Measurements from ENCODE around the gene S1PR1. TPM values are rescaled to one million over a fixed set of nuclear protein-coding genes. Genes with fewer than 3 reads are reported as not detected.
"Not testable (repeated sequence)": the region's sequence is repeated elsewhere in the genome, so short reads cannot be mapped to it uniquely, and the experiment has no call there.

S1PR1 gene
- total RNA-seq, 1 donor from 2014 or later, result 21.9 TPM

- not testable (repeated sequence) for H3K9me3 ChIP-seq (ENCODE audit: control insufficient read depth in 3 of 3, low read length in 3 of 3); H3K9ac ChIP-seq (ENCODE audit: low read depth in 1 of 3, low read length in 3 of 3); H3K36me3 ChIP-seq (ENCODE audit: control insufficient read depth in 3 of 3, insufficient read depth in 3 of 3, low read length in 3 of 3); H3K27ac ChIP-seq (ENCODE audit: low read depth, low read length); H3K27me3 ChIP-seq (ENCODE audit: control insufficient read depth in 3 of 3, insufficient read depth in 3 of 3, low read length in 3 of 3); H3K4me1 ChIP-seq (ENCODE audit: control insufficient read depth in 3 of 3, insufficient read depth in 3 of 3, low read length in 3 of 3); H3K4me3 ChIP-seq (ENCODE audit: low read length in 3 of 3)
These were observed 17.9 kb upstream of the S1PR1 start for GRCh38 chr1:101218968-101219367.

- Histone ChIP-seq H3K36me3 (ENCODE audit: control insufficient read depth in 3 of 3, insufficient read depth in 3 of 3, low read length in 3 of 3) (no peaks in the 10 kb centered on the region), H3K9ac (ENCODE audit: low read depth in 1 of 3, low read length in 3 of 3) (no peak overlapping the region), H3K27ac (ENCODE audit: low read depth, low read length) (no peak overlapping the region), H3K9me3 (ENCODE audit: control insufficient read depth in 3 of 3, low read length in 3 of 3) (no peaks in the 10 kb centered on the region), H3K27me3 (ENCODE audit: control insufficient read depth in 3 of 3, insufficient read depth in 3 of 3, low read length in 3 of 3) (no peaks in the 10 kb centered on the region), H3K4me3 (ENCODE audit: low read length in 3 of 3) (no peak overlapping the region), H3K4me1 (ENCODE audit: control insufficient read depth in 3 of 3, insufficient read depth in 3 of 3, low read length in 3 of 3) (no peaks in the 10 kb centered on the region)
These were observed 16.6 kb upstream of the S1PR1 start for GRCh38 chr1:101219924-101220870.

- Histone ChIP-seq H3K36me3 (ENCODE audit: control insufficient read depth in 3 of 3, insufficient read depth in 3 of 3, low read length in 3 of 3) (no peaks in the 10 kb centered on the region), H3K27me3 (ENCODE audit: control insufficient read depth in 3 of 3, insufficient read depth in 3 of 3, low read length in 3 of 3) (no peaks in the 10 kb centered on the region), H3K4me1 (ENCODE audit: control insufficient read depth in 3 of 3, insufficient read depth in 3 of 3, low read length in 3 of 3) (no peaks in the 10 kb centered on the region), H3K4me3 (ENCODE audit: low read length in 3 of 3) (no peak overlapping the region), H3K27ac (ENCODE audit: low read depth, low read length) (no peak overlapping the region), H3K9me3 (ENCODE audit: control insufficient read depth in 3 of 3, low read length in 3 of 3) (no peaks in the 10 kb centered on the region), H3K9ac (ENCODE audit: low read depth in 1 of 3, low read length in 3 of 3) (no peak overlapping the region)
These were observed 15.9 kb upstream of the S1PR1 start for GRCh38 chr1:101220906-101221305.

GRCh38 chr1:101221945-101222429 lies 14.8 kb upstream of the S1PR1 start:
- Histone ChIP-seq H3K4me3 (ENCODE audit: low read length in 3 of 3) (no peak overlapping the region), H3K4me1 (ENCODE audit: control insufficient read depth in 3 of 3, insufficient read depth in 3 of 3, low read length in 3 of 3) (no peaks in the 10 kb centered on the region)

GRCh38 chr1:101227837-101228236 lies 9.0 kb upstream of the S1PR1 start:
- no peaks in the 10 kb centered on the region for H3K9me3 ChIP-seq (ENCODE audit: control insufficient read depth in 3 of 3, low read length in 3 of 3)
- H3K9ac ChIP-seq (ENCODE audit: low read depth in 1 of 3, low read length in 3 of 3), result no peak overlapping the region
- H3K27ac ChIP-seq (ENCODE audit: low read depth, low read length), result no peak overlapping the region
- no peak overlapping the region for H3K4me3 ChIP-seq (ENCODE audit: low read length in 3 of 3)
- no peaks in the 10 kb centered on the region for H3K36me3 ChIP-seq (ENCODE audit: control insufficient read depth in 3 of 3, insufficient read depth in 3 of 3, low read length in 3 of 3)
- H3K4me1 ChIP-seq (ENCODE audit: control insufficient read depth in 3 of 3, insufficient read depth in 3 of 3, low read length in 3 of 3), result no peaks in the 10 kb centered on the region
- H3K27me3 ChIP-seq (ENCODE audit: control insufficient read depth in 3 of 3, insufficient read depth in 3 of 3, low read length in 3 of 3), result no peaks in the 10 kb centered on the region

More at GRCh38 chr1:101221945-101222429, 14.8 kb upstream of the S1PR1 start:
- Histone ChIP-seq H3K9me3 (ENCODE audit: control insufficient read depth in 3 of 3, low read length in 3 of 3) (no peaks in the 10 kb centered on the region), H3K36me3 (ENCODE audit: control insufficient read depth in 3 of 3, insufficient read depth in 3 of 3, low read length in 3 of 3) (no peaks in the 10 kb centered on the region), H3K27ac (ENCODE audit: low read depth, low read length) (no peak overlapping the region), H3K9ac (ENCODE audit: low read depth in 1 of 3, low read length in 3 of 3) (no peak overlapping the region), H3K27me3 (ENCODE audit: control insufficient read depth in 3 of 3, insufficient read depth in 3 of 3, low read length in 3 of 3) (no peaks in the 10 kb centered on the region)

GRCh38 chr1:101228424-101229134 lies 8.2 kb upstream of the S1PR1 start:
- Histone ChIP-seq H3K27me3 (ENCODE audit: control insufficient read depth in 3 of 3, insufficient read depth in 3 of 3, low read length in 3 of 3) (no peaks in the 10 kb centered on the region), H3K36me3 (ENCODE audit: control insufficient read depth in 3 of 3, insufficient read depth in 3 of 3, low read length in 3 of 3) (no peaks in the 10 kb centered on the region), H3K4me3 (ENCODE audit: low read length in 3 of 3) (no peak overlapping the region), H3K4me1 (ENCODE audit: control insufficient read depth in 3 of 3, insufficient read depth in 3 of 3, low read length in 3 of 3) (no peaks in the 10 kb centered on the region), H3K9ac (ENCODE audit: low read depth in 1 of 3, low read length in 3 of 3) (no peak overlapping the region), H3K27ac (ENCODE audit: low read depth, low read length) (no peak overlapping the region), H3K9me3 (ENCODE audit: control insufficient read depth in 3 of 3, low read length in 3 of 3) (no peaks in the 10 kb centered on the region)

- not testable (repeated sequence) for H3K27ac ChIP-seq (ENCODE audit: low read depth, low read length); H3K9me3 ChIP-seq (ENCODE audit: control insufficient read depth in 3 of 3, low read length in 3 of 3); H3K36me3 ChIP-seq (ENCODE audit: control insufficient read depth in 3 of 3, insufficient read depth in 3 of 3, low read length in 3 of 3); H3K4me3 ChIP-seq (ENCODE audit: low read length in 3 of 3); H3K9ac ChIP-seq (ENCODE audit: low read depth in 1 of 3, low read length in 3 of 3); H3K27me3 ChIP-seq (ENCODE audit: control insufficient read depth in 3 of 3, insufficient read depth in 3 of 3, low read length in 3 of 3)
- H3K4me1 ChIP-seq (ENCODE audit: control insufficient read depth in 3 of 3, insufficient read depth in 3 of 3, low read length in 3 of 3), result peaks cover 11 to 15% (median 13%) of the 10 kb centered on the region in 3 donors
These were observed 4.6 kb upstream of the S1PR1 start for GRCh38 chr1:101232182-101232581.

GRCh38 chr1:101233495-101233894 lies 3.3 kb upstream of the S1PR1 start:
- Histone ChIP-seq H3K9me3 (ENCODE audit: control insufficient read depth in 3 of 3, low read length in 3 of 3) (no peaks in the 10 kb centered on the region), H3K4me1 (ENCODE audit: control insufficient read depth in 3 of 3, insufficient read depth in 3 of 3, low read length in 3 of 3) (peaks cover 15 to 24% (median 17%) of the 10 kb centered on the region in 3 donors), H3K27me3 (ENCODE audit: control insufficient read depth in 3 of 3, insufficient read depth in 3 of 3, low read length in 3 of 3) (peaks cover 9 to 18% (median 10%) of the 10 kb centered on the region in 3 donors), H3K4me3 (ENCODE audit: low read length in 3 of 3) (no peak overlapping the region), H3K27ac (ENCODE audit: low read depth, low read length) (no peak overlapping the region), H3K36me3 (ENCODE audit: control insufficient read depth in 3 of 3, insufficient read depth in 3 of 3, low read length in 3 of 3) (no peaks in the 10 kb centered on the region), H3K9ac (ENCODE audit: low read depth in 1 of 3, low read length in 3 of 3) (no peak overlapping the region)

GRCh38 chr1:101235216-101235695 lies 1.6 kb upstream of the S1PR1 start:
- Histone ChIP-seq H3K36me3 (ENCODE audit: control insufficient read depth in 3 of 3, insufficient read depth in 3 of 3, low read length in 3 of 3) (peaks cover 0 to 7% (median 5%) of the 10 kb centered on the region in 3 donors), H3K27ac (ENCODE audit: low read depth, low read length) (peak overlapping the region; percentile 64), H3K27me3 (ENCODE audit: control insufficient read depth in 3 of 3, insufficient read depth in 3 of 3, low read length in 3 of 3) (peaks cover 11 to 31% (median 19%) of the 10 kb centered on the region in 3 donors), H3K9ac (ENCODE audit: low read depth in 1 of 3, low read length in 3 of 3) (peak overlapping the region; percentile 71 to 82 (median 77)), H3K4me3 (ENCODE audit: low read length in 3 of 3) (peak overlapping the region; percentile 72 to 75 (median 73)), H3K9me3 (ENCODE audit: control insufficient read depth in 3 of 3, low read length in 3 of 3) (no peaks in the 10 kb centered on the region), H3K4me1 (ENCODE audit: control insufficient read depth in 3 of 3, insufficient read depth in 3 of 3, low read length in 3 of 3) (peaks cover 20 to 28% (median 21%) of the 10 kb centered on the region in 3 donors)
